HG03575 (cell line): ENCODE measurements around the gene GGACT.
"Not testable (repeated sequence)": the region's sequence is repeated elsewhere in the genome, so short reads cannot be mapped to it uniquely, and the experiment has no call there.

Experiments used
- ATAC-seq: cut with Tn5 transposase; IDR thresholded peaks from one replicate; pipeline ENCODE4 v1.9.1; 2021; ENCODE audit not compliant: unreplicated experiment, insufficient number of reproducible peaks, low FRiP score; ENCODE audit errors: extremely low read depth

GGACT gene

DNA sequence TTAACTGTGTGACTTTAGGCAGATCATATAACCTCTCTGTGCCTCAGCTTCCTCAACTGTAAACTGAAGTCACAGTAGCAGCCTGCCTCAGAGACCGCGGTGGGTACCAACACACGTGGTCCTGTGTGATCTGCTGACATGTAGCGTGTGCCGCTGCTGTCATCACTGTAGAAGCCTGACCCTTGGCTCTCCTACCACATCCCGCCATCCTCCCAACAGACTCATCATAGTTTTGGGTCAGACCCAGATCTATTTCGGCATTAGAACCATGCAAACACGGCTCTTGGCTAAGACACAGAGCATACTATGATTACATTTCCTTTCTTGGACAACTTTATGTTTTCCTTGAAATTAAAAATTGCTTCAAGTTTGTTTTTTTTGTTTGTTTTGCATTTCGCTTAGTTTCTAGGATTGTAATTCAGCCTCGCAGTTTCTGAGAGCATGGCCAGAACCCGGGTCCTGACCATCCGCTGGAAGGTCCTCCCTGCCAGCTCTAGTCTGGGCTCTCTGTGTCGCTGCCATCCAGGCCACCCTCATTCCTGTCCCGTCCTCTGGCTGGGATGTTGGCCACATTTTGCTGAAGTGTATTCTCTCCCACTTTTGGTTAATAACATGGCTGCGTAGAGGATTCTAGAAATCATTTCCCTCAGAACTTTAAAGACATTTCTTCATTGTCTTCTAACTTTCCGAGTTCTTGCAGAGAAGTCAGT lies 53.0 kb downstream of the GGACT start:
- ATAC-seq = no peak

DNA sequence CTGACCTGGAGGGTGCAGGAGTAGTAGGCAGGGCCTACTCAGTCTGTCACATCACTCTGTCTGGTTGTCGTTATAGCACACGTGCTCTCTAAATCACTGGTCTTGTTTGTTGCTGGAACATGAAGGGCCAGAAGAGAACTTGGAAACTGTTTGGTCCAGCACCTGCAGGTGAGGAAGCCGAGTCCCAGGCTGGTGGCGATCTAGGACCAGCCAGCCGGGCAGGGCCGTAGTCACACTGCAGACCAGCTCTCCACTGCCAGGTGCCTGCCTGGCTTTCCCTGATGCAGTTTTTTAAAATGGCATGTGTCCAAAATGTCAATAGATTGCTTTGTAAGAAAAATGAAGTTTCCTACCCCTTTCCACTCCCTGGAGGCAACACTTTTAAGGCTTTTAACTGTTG lies 53.7 kb downstream of the GGACT start:
- ATAC-seq = no peak

GRCh38 chr13:100534147-100534843 lies 54.3 kb downstream of the GGACT start:
- no peak for ATAC-seq

DNA sequence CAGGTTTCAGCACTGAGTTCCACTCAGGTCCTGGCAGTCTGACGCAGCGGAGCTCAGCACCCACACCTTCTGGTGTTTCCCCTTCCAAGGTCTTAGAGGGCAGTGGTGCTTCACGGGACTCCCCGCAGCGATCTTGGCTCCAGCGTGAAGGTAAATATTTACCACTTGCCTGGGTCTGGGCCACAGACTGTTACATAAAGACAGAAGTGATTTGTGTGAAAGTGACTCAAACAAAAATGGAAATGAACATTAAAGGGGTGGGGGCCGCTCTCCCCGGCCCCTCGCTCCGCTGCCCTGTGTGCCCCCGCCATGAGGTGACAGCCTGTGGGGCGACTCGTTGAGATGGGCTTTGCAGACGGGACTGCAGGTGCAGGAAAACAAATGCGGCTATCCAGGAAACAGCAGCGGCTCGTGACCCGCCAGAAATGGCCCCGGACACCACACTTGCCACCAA lies 55.0 kb downstream of the GGACT start:
- no peak for ATAC-seq

- ATAC-seq = no peak
Observed at GRCh38 chr13:100532836-100533435, 55.7 kb downstream of the GGACT start.

DNA sequence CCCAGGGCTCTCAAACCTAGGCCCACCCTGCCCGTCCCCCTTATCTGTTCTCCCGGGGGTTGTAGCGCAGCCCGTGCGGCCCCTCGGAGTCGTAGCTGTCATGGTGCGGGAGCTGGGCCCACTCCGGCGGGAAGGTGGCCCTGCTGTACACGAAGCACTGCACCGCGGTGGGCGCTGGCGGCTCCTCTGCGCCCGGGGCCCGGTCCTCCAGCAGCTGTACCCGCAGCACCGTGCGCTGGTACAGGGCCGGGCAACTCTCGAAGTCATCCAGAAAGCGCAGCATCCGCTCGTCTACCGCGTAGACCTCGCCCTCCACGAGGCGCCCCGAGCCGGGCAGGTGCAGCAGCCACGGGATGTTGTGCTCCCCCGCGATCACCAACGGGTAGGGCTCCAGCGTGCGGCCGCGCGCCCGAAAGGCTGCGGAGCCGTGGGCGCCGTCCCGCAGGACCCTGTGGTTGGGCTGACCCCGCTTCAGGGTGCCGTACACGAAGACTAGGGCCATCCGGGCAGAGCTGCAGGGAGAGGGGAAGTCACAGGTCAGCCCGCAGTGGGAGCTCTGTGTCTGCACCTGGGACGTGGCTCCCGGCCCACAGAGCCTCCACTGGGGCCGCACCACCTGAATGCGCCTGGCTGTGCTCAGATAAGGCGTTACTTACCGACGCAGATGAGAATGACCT lies 56.4 kb downstream of the GGACT start:
- no peak for ATAC-seq

GRCh38 chr13:100530671-100531213 lies 57.8 kb downstream of the GGACT start:
- ATAC-seq = no peak

- no peak for ATAC-seq
Observed at GRCh38 chr13:100529666-100530377, 58.8 kb downstream of the GGACT start.

DNA sequence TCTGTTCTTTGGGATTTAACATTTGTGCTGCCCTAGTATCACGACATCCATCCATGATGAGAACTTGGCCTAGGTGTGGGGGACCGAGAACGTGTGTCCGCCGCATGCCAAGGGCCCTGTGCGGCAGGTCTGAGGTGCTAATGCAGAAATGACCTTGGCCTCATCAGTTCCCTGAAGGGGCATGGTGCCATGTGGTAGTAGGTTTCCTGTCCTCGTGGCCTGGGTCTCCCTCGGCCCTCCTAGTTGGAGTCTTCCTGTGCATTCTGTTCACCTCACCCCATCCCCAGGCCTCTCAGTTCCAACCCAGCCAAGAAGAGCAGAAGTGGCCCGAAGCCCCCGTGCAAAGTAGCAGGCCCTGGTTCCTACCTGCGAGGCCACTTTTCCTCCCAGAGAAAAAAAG lies 59.8 kb downstream of the GGACT start:
- no peak for ATAC-seq

- no peak for ATAC-seq
Observed at GRCh38 chr13:100528353-100528752, 60.2 kb downstream of the GGACT start.

DNA sequence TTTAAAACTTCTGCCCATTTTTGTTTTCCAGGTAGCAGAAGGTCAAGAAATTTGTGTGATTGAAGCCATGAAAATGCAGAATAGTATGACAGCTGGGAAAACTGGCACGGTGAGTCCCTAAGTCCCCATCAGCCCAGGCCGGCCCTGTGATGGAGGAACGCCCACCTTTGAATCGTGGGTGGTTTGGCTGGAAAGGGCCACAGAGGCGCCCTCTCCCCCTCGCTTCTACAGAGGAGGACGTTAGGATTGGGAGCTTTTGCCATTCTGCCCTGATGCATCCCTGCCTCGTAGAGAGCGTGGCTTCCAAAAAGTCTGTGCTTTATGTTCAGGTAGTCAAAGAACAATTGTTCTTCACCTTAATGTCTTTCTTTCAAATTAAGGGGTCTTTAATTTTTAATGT lies 60.9 kb downstream of the GGACT start:
- no peak for ATAC-seq

GRCh38 chr13:100526318-100527000 lies 62.1 kb downstream of the GGACT start:
- no peak for ATAC-seq

DNA sequence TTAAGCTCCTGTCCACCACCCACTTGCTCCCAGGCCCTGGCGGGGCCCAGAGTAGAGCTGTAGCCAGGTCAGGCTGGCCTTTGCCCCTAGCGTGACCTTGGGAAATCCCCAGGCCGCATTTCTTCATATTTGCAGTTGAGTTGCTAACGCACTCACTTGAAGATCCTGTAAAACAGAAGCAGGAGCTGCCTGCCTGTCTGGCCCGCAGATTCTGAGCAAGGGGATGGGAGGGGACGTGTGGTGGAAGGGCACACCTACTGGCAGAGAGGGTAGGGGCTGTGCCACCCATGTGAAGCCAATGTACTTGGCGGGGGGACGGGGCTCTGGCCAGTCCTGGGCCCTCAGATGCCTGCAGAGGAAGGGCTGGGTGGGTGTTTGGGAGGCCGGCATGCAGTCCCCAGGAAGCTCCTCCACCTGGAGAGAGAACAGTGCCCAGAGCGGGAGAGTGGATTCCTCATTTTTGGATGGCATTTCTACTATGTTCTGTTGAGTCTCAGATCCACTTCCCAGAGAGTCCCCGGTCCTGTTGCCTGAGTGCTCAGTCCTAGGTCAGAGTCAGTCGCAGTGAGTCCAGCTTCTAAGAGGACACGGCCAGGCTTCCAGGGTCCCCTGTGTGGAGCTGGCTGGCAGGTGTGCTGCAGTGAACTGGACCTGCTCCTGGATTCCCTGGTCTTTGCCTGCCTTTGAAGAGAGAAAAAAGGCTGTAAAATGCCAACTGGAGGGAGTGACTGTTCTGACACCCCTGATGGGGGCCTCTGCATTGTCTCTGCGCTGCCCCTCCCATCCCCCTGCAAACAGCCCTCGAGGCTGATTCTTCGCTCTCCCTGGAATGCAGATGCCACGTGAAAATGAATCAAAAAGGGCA lies 62.9 kb downstream of the GGACT start:
- no peak for ATAC-seq

DNA sequence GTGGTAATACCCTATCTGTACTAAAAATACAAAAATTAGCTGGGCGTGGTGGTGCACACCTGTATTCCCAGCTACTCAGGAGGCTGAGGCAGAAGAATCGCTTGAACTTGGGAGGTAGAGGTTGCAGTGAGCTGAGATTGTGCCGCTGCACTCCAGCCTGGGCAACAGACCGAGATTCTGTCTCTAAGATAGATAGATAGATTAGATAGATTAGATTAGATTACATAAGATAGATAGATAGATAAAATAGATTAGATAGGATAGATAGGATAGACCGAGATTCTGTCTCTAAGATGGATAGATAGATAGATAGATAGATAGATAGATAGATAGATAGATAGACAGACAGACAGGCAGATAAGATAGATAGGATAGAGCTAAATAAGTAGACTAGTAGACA lies 63.9 kb downstream of the GGACT start:
- not testable (repeated sequence) for ATAC-seq

DNA sequence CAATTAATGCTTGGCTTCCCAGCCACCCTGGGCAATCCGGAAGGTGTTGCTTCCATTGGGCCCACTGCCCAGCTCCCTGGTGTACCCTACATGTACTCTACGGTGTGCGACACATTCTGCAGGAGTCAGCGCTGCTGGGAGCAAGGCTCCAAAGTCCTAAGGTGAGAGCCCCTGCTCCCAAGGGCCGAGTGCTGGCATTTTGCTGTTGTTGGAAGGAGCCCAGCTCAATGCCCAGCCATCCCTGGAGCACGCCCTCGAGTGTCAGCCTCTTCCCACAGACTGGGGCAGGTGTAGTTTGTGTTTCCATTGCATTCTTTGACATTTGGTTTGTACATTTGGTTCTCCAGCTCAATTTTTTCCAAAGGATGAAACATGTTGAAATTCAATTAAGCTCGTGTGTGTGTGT lies 64.6 kb downstream of the GGACT start:
- ATAC-seq = no peak

DNA sequence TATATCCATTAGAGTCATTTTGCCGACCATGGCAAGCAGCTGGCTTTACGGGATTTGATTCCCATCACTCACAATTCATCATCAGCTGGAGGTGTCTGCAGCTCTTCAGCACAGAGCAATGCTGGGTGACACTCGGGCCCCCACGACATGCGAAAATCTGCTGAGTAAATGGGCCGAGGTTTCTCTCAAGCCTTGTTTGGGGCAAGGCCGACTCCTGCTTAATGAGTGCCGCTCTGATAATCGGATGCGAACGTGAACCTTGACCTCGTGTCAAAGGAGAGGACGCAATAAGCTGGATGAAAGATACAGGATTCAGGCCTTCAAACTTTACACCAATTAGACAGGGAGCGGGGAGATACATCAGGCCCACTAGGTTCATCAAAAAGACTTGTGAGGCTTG lies 65.2 kb downstream of the GGACT start:
- no peak for ATAC-seq

GRCh38 chr13:100522618-100523309 lies 65.8 kb downstream of the GGACT start:
- no peak for ATAC-seq
